ENCODE results near the gene COL6A3. TPM values are rescaled to one million over a fixed set of nuclear protein-coding genes. Genes with fewer than 3 reads are reported as not detected.

COL6A3 gene
- total RNA-seq, 1 donor from 2014 or later: 143 TPM

GRCh38 chr2:237353215-237353614, 60.7 kb downstream of the COL6A3 start:
- H3K27me3 Mint-ChIP-seq (ENCODE audit: unreplicated experiment): no peaks in the 10 kb centered on the region
- peaks cover 22% of the 10 kb centered on the region for H3K4me1 Mint-ChIP-seq (ENCODE audit: unreplicated experiment)
- no peak overlapping the region for H3K4me3 Mint-ChIP-seq (ENCODE audit: unreplicated experiment)
- DNase-seq (ENCODE audit: extremely low spot score, unreplicated experiment): peak; percentile 48
- H3K36me3 Mint-ChIP-seq (ENCODE audit: unreplicated experiment): peaks cover 18% of the 10 kb centered on the region
- no peaks in the 10 kb centered on the region for H3K9me3 Mint-ChIP-seq (ENCODE audit: unreplicated experiment)
- no peak for TF ChIP-seq CTCF (IDR thresholded peaks at IDR 0.05)
- no peak overlapping the region for H3K27ac Mint-ChIP-seq (ENCODE audit: unreplicated experiment)

- no peaks in the 10 kb centered on the region for H3K27me3 Mint-ChIP-seq (ENCODE audit: unreplicated experiment)
- H3K36me3 Mint-ChIP-seq (ENCODE audit: unreplicated experiment): peaks cover 22% of the 10 kb centered on the region
- no peak overlapping the region for H3K4me3 Mint-ChIP-seq (ENCODE audit: unreplicated experiment)
- H3K9me3 Mint-ChIP-seq (ENCODE audit: unreplicated experiment): no peaks in the 10 kb centered on the region
- no peak overlapping the region for H3K27ac Mint-ChIP-seq (ENCODE audit: unreplicated experiment)
- DNase-seq (ENCODE audit: extremely low spot score, unreplicated experiment): no peak
- no peak for TF ChIP-seq CTCF (IDR thresholded peaks at IDR 0.05)
- H3K4me1 Mint-ChIP-seq (ENCODE audit: unreplicated experiment): peaks cover 22% of the 10 kb centered on the region
Observed at GRCh38 chr2:237352279-237352845, 61.6 kb downstream of the COL6A3 start.

GRCh38 chr2:237351796-237352195, 62.2 kb downstream of the COL6A3 start:
- H3K27ac Mint-ChIP-seq (ENCODE audit: unreplicated experiment): no peak overlapping the region
- H3K9me3 Mint-ChIP-seq (ENCODE audit: unreplicated experiment): no peaks in the 10 kb centered on the region
- DNase-seq (ENCODE audit: extremely low spot score, unreplicated experiment): no peak
- no peak for TF ChIP-seq CTCF (IDR thresholded peaks at IDR 0.05)
- no peak overlapping the region for H3K4me3 Mint-ChIP-seq (ENCODE audit: unreplicated experiment)
- H3K27me3 Mint-ChIP-seq (ENCODE audit: unreplicated experiment): no peaks in the 10 kb centered on the region
- H3K4me1 Mint-ChIP-seq (ENCODE audit: unreplicated experiment): peaks cover 22% of the 10 kb centered on the region
- peaks cover 27% of the 10 kb centered on the region for H3K36me3 Mint-ChIP-seq (ENCODE audit: unreplicated experiment)

- TF ChIP-seq CTCF (IDR thresholded peaks at IDR 0.05): no peak
- Mint-ChIP-seq H3K4me1 (ENCODE audit: unreplicated experiment) (peaks cover 22% of the 10 kb centered on the region), H3K36me3 (ENCODE audit: unreplicated experiment) (peaks cover 32% of the 10 kb centered on the region), H3K9me3 (ENCODE audit: unreplicated experiment) (no peaks in the 10 kb centered on the region), H3K4me3 (ENCODE audit: unreplicated experiment) (no peak overlapping the region), H3K27ac (ENCODE audit: unreplicated experiment) (no peak overlapping the region), H3K27me3 (ENCODE audit: unreplicated experiment) (no peaks in the 10 kb centered on the region)
- DNase-seq (ENCODE audit: extremely low spot score, unreplicated experiment): no peak
Observed at GRCh38 chr2:237351046-237351445, 62.9 kb downstream of the COL6A3 start.

GRCh38 chr2:237350597-237350996, 63.4 kb downstream of the COL6A3 start:
- Mint-ChIP-seq H3K9me3 (ENCODE audit: unreplicated experiment) (no peaks in the 10 kb centered on the region), H3K36me3 (ENCODE audit: unreplicated experiment) (peaks cover 35% of the 10 kb centered on the region), H3K4me3 (ENCODE audit: unreplicated experiment) (no peak overlapping the region), H3K27me3 (ENCODE audit: unreplicated experiment) (no peaks in the 10 kb centered on the region), H3K27ac (ENCODE audit: unreplicated experiment) (no peak overlapping the region), H3K4me1 (ENCODE audit: unreplicated experiment) (peaks cover 24% of the 10 kb centered on the region)
- TF ChIP-seq CTCF (IDR thresholded peaks at IDR 0.05): no peak
- DNase-seq (ENCODE audit: extremely low spot score, unreplicated experiment): no peak
